PC-9 (cell line): ENCODE measurements around the gene DDIT4L. TPM values are rescaled to one million over a fixed set of nuclear protein-coding genes. Genes with fewer than 3 reads are reported as not detected.

ENCODE experiments used
- BruUV-seq: library from RNA; stranded (reverse); fragments of 400-500 nt; replicated peaks from 2 replicates; lab custom pipeline; 2021; lab: Mats Ljungman, UMichigan
- CTCF ChIA-PET: fragments of 300-600 bp; sonication (Branson Sonifier 250); formaldehyde crosslinking; loops from one replicate; lab custom pipeline; 2022; ENCODE audit warnings: antibody characterized with exemption; lab: Charles Lee
- POLR2A ChIA-PET: fragments of 300-600 bp; sonication (Branson Sonifier 250); formaldehyde crosslinking; loops from one replicate; lab custom pipeline; 2022; ENCODE audit warnings: antibody characterized with exemption; ENCODE audit not compliant: unreplicated experiment; lab: Charles Lee
- DNase-seq, 2 experiments: peaks; one replicate each; pipeline versions ENCODE4 v3.0.0 to v3.0.0-alpha.2; 2015 to 2022; ENCODE audit warnings: mixed read lengths in 1 of 2
- H2AFZ ChIP-seq: fragments of 200-600 bp; sonication (generic); 2 replicates; pipeline ENCODE4 v1.8.1; 2017; ENCODE audit warnings: antibody characterized with exemption
- H3F3A ChIP-seq: fragments of 200-600 bp; sonication (generic); 2 replicates; pipeline ENCODE4 v1.8.1; 2017; ENCODE audit warnings: antibody characterized with exemption, mild to moderate bottlenecking, low read depth; ENCODE audit not compliant: insufficient read depth
- H3K27ac ChIP-seq: fragments of 200-600 bp; sonication (generic); 2 replicates; pipeline ENCODE4 v1.6.1; 2016; ENCODE audit warnings: mixed run types
- H3K27me3 ChIP-seq: fragments of 200-600 bp; sonication (generic); 2 replicates; pipeline ENCODE4 v1.6.1; 2016; ENCODE audit warnings: low read depth, mixed run types; ENCODE audit not compliant: insufficient read depth
- H3K36me3 ChIP-seq: fragments of 200-600 bp; sonication (generic); 2 replicates; pipeline ENCODE4 v1.6.1; 2016; ENCODE audit warnings: low read depth, mixed run types
- H3K4me1 ChIP-seq: fragments of 200-600 bp; sonication (generic); replicated peaks from 2 replicates; pipeline ENCODE4 v1.6.1; 2016; ENCODE audit warnings: mixed run types; ENCODE audit not compliant: insufficient read depth
- H3K4me2 ChIP-seq: fragments of 200-600 bp; sonication (generic); 2 replicates; pipeline ENCODE4 v1.6.1; 2017; ENCODE audit warnings: mixed run types
- H3K4me3 ChIP-seq: fragments of 200-600 bp; sonication (generic); 2 replicates; pipeline ENCODE4 v1.6.1; 2016; ENCODE audit warnings: mixed run types
- H3K79me2 ChIP-seq: fragments of 200-600 bp; sonication (generic); 2 replicates; pipeline ENCODE4 v1.6.1; 2017; ENCODE audit warnings: low read depth, mixed run types
- H3K9me2 ChIP-seq: fragments of 200-600 bp; sonication (generic); 2 replicates; pipeline ENCODE4 v1.8.1; 2017; ENCODE audit warnings: mild to moderate bottlenecking; ENCODE audit not compliant: insufficient read depth
- H3K9me3 ChIP-seq: fragments of 200-600 bp; sonication (generic); 2 replicates; pipeline ENCODE4 v1.8.1; 2016; ENCODE audit warnings: low read depth; ENCODE audit not compliant: insufficient read depth
- H4K20me1 ChIP-seq: fragments of 200-600 bp; sonication (generic); 2 replicates; pipeline ENCODE4 v1.8.1; 2017; ENCODE audit not compliant: insufficient read depth
- EZH2 ChIP-seq: fragments of 200-600 bp; sonication (generic); IDR thresholded peaks from 2 replicates; pipeline ENCODE4 v1.8.0; 2017; ENCODE audit warnings: antibody characterized with exemption, low read depth
- intact Hi-C: fragments of 100-400 bp; cut with micrococcal nuclease; formaldehyde crosslinking; loops from one replicate; pipeline ENCODE4 v1.10.0; 2022; ENCODE audit not compliant: unreplicated experiment
- total RNA-seq: library from RNA; stranded (reverse); gene quantifications from 2 replicates; pipeline ENCODE4 v1.2.3, GENCODE V29; 2021
- TF ChIP-seq, protein P1 (sequence below): fragments of 200-600 bp; sonication (generic); conservative IDR thresholded peaks from 2 replicates; pipeline ENCODE4 v1.6.1; 2017; ENCODE audit warnings: mixed run types, antibody characterized with exemption, mild to moderate bottlenecking, moderate library complexity

The DDIT4L gene
- total RNA-seq, 1 experiment from 2014 or later, result 1.0 TPM

- Histone ChIP-seq H3K4me2 (no peak overlapping the region), H4K20me1 (no peaks in the 10 kb centered on the region), H3F3A (no peaks in the 10 kb centered on the region), H3K4me3 (no peak overlapping the region), H3K27ac (no peak overlapping the region), H3K27me3 (no peaks in the 10 kb centered on the region), H3K9me3 (no peaks in the 10 kb centered on the region), H3K4me1 (no peaks in the 10 kb centered on the region), H3K9me2 (no peaks in the 10 kb centered on the region), H3K36me3 (no peaks in the 10 kb centered on the region), H2AFZ (no peak overlapping the region), H3K79me2 (no peaks in the 10 kb centered on the region)
- CTCF ChIA-PET, result no interaction called here
- POLR2A ChIA-PET, result no interaction called here
- intact Hi-C loops, result no loop called here
- BruUV-seq, result no TSS peak
- no peak for DNase-seq
- TF ChIP-seq EZH2, result no peak
- TF ChIP-seq, protein P1, sequence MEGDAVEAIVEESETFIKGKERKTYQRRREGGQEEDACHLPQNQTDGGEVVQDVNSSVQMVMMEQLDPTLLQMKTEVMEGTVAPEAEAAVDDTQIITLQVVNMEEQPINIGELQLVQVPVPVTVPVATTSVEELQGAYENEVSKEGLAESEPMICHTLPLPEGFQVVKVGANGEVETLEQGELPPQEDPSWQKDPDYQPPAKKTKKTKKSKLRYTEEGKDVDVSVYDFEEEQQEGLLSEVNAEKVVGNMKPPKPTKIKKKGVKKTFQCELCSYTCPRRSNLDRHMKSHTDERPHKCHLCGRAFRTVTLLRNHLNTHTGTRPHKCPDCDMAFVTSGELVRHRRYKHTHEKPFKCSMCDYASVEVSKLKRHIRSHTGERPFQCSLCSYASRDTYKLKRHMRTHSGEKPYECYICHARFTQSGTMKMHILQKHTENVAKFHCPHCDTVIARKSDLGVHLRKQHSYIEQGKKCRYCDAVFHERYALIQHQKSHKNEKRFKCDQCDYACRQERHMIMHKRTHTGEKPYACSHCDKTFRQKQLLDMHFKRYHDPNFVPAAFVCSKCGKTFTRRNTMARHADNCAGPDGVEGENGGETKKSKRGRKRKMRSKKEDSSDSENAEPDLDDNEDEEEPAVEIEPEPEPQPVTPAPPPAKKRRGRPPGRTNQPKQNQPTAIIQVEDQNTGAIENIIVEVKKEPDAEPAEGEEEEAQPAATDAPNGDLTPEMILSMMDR, result no peak
Observed at GRCh38 chr4:100165809-100166208, 24.5 kb downstream of the DDIT4L start.

GRCh38 chr4:100164808-100165760 is 25.2 kb downstream of the DDIT4L start:
- H3K36me3 ChIP-seq, result no peaks in the 10 kb centered on the region
- no peak overlapping the region for H3K27ac ChIP-seq
- H3K9me2 ChIP-seq, result no peaks in the 10 kb centered on the region
- intact Hi-C loops, result no loop called here
- H3K27me3 ChIP-seq, result no peaks in the 10 kb centered on the region
- H3K9me3 ChIP-seq, result no peaks in the 10 kb centered on the region
- no peaks in the 10 kb centered on the region for H3K79me2 ChIP-seq
- no peaks in the 10 kb centered on the region for H4K20me1 ChIP-seq
- H3K4me3 ChIP-seq, result no peak overlapping the region
- CTCF ChIA-PET, result no interaction called here
- POLR2A ChIA-PET, result no interaction called here
- no peak for DNase-seq
- no peaks in the 10 kb centered on the region for H3F3A ChIP-seq
- no peaks in the 10 kb centered on the region for H3K4me1 ChIP-seq
- H2AFZ ChIP-seq, result no peak overlapping the region
- no peak for TF ChIP-seq EZH2
- TF ChIP-seq, protein P1, result no peak
- H3K4me2 ChIP-seq, result no peak overlapping the region
- BruUV-seq, result no TSS peak

GRCh38 chr4:100162027-100162685 is 28.1 kb downstream of the DDIT4L start:
- no peaks in the 10 kb centered on the region for H3K4me1 ChIP-seq
- H3K36me3 ChIP-seq, result no peaks in the 10 kb centered on the region
- no peaks in the 10 kb centered on the region for H3K9me2 ChIP-seq
- CTCF ChIA-PET, result no interaction called here
- H3K4me3 ChIP-seq, result no peak overlapping the region
- no peak overlapping the region for H3K4me2 ChIP-seq
- no peaks in the 10 kb centered on the region for H3K27me3 ChIP-seq
- no peaks in the 10 kb centered on the region for H4K20me1 ChIP-seq
- H3F3A ChIP-seq, result no peaks in the 10 kb centered on the region
- no peaks in the 10 kb centered on the region for H3K9me3 ChIP-seq
- POLR2A ChIA-PET, result no interaction called here
- no TSS peak for BruUV-seq
- DNase-seq, result no peak
- TF ChIP-seq EZH2, result no peak
- TF ChIP-seq, protein P1, result no peak
- H3K79me2 ChIP-seq, result no peaks in the 10 kb centered on the region
- H2AFZ ChIP-seq, result no peak overlapping the region
- no peak overlapping the region for H3K27ac ChIP-seq
- intact Hi-C loops, result no loop called here
